GM18507 (cell line): ENCODE data around the gene LYPD1.

Experiments
- DNase-seq: peaks from one replicate; pipeline ENCODE4 v3.0.0; 2011; ENCODE audit warnings: low read depth; ENCODE audit not compliant: insufficient read length; ENCODE audit errors: extremely low spot score
- FAIRE-seq: peaks from 2 replicates; lab custom pipeline; 2011; peaks lifted over from hg19 to GRCh38; lab: Jason Lieb, UNC

LYPD1 gene

GRCh38 chr2:132640116-132640515 lies 29.9 kb downstream of the LYPD1 start:
- FAIRE-seq (no peak), DNase-seq (no peak)

GRCh38 chr2:132638313-132639040 lies 31.5 kb downstream of the LYPD1 start:
- FAIRE-seq (no peak), DNase-seq (no peak)

- DNase-seq: no peak
- no peak for FAIRE-seq
Observed at GRCh38 chr2:132636346-132636745, 33.7 kb downstream of the LYPD1 start.

- FAIRE-seq (no peak), DNase-seq (no peak)
Observed at GRCh38 chr2:132633635-132634034, 36.4 kb downstream of the LYPD1 start.

- FAIRE-seq: no peak
- no peak for DNase-seq
Observed at GRCh38 chr2:132632000-132632649, 37.9 kb downstream of the LYPD1 start.

- no peak for FAIRE-seq
- DNase-seq: no peak
Observed at GRCh38 chr2:132627536-132627935, 42.5 kb downstream of the LYPD1 start.

GRCh38 chr2:132623096-132623839 lies 46.7 kb downstream of the LYPD1 start:
- no peak for DNase-seq
- no peak for FAIRE-seq

GRCh38 chr2:132621131-132621875 lies 48.7 kb downstream of the LYPD1 start:
- DNase-seq: no peak
- no peak for FAIRE-seq

- FAIRE-seq: no peak
Observed at GRCh38 chr2:132620115-132620514, 49.9 kb downstream of the LYPD1 start.

GRCh38 chr2:132618734-132619133 lies 51.3 kb downstream of the LYPD1 start:
- FAIRE-seq (no peak), DNase-seq (no peak)

More at GRCh38 chr2:132620115-132620514, 49.9 kb downstream of the LYPD1 start:
- DNase-seq: no peak

- FAIRE-seq: no peak
Observed at GRCh38 chr2:132617989-132618388, 52.0 kb downstream of the LYPD1 start.

GRCh38 chr2:132615329-132616085 lies 54.5 kb downstream of the LYPD1 start:
- FAIRE-seq (no peak), DNase-seq (no peak)

More at GRCh38 chr2:132617989-132618388, 52.0 kb downstream of the LYPD1 start:
- no peak for DNase-seq

- DNase-seq (no peak), FAIRE-seq (no peak)
Observed at GRCh38 chr2:132611719-132612118, 58.3 kb downstream of the LYPD1 start.

GRCh38 chr2:132609101-132609890 lies 60.7 kb downstream of the LYPD1 start:
- FAIRE-seq (no peak), DNase-seq (no peak)

GRCh38 chr2:132608311-132608710 lies 61.7 kb downstream of the LYPD1 start:
- DNase-seq (no peak), FAIRE-seq (no peak)

GRCh38 chr2:132607426-132608090 lies 62.4 kb downstream of the LYPD1 start:
- DNase-seq (no peak), FAIRE-seq (no peak)

GRCh38 chr2:132606649-132607048 lies 63.4 kb downstream of the LYPD1 start:
- no peak for FAIRE-seq

More at GRCh38 chr2:132606649-132607048, 63.4 kb downstream of the LYPD1 start:
- DNase-seq: no peak
